ENCODE results near the gene RANBP9. TPM values are rescaled to one million over a fixed set of nuclear protein-coding genes. Genes with fewer than 3 reads are reported as not detected.

RANBP9 gene
- total RNA-seq (10 to 100 TPM; 13.3 to 22.2 (median 17.5) TPM), polyA plus RNA-seq (10 to 100 TPM in 1 of 2 donors, 1 to 10 TPM in 1; 9.6 to 16.0 TPM)

GRCh38 chr6:13711733-13712598 is at the start of gene RANBP9:
RANBP9 (minus strand) TSS chr6:13711835; CDS start chr6:13711505, 330 bp downstream.
- DNase-seq = peak; percentile 87 to 95 (median 90)
- Histone ChIP-seq H3K4me3 (peak within 1 kb of the TSS; percentile 72 to 89 (median 84)), H3K27ac (peak within 1 kb of the TSS; percentile 81 to 97 (median 90)), H3K4me1 (peaks cover 14 to 26% (median 19%) of the 10 kb centered on the region in 3 donors), H3K9me3 (no peaks in the 10 kb centered on the region), H3K27me3 (no peaks in the 10 kb centered on the region), H3K36me3 (no peaks in the 10 kb centered on the region)
- TF ChIP-seq, protein P1, sequence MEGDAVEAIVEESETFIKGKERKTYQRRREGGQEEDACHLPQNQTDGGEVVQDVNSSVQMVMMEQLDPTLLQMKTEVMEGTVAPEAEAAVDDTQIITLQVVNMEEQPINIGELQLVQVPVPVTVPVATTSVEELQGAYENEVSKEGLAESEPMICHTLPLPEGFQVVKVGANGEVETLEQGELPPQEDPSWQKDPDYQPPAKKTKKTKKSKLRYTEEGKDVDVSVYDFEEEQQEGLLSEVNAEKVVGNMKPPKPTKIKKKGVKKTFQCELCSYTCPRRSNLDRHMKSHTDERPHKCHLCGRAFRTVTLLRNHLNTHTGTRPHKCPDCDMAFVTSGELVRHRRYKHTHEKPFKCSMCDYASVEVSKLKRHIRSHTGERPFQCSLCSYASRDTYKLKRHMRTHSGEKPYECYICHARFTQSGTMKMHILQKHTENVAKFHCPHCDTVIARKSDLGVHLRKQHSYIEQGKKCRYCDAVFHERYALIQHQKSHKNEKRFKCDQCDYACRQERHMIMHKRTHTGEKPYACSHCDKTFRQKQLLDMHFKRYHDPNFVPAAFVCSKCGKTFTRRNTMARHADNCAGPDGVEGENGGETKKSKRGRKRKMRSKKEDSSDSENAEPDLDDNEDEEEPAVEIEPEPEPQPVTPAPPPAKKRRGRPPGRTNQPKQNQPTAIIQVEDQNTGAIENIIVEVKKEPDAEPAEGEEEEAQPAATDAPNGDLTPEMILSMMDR (IDR thresholded peaks at IDR 0.05) = no peak
- intact Hi-C loops (cut with DNase I) = no loop called here
- FAIRE-seq = peak; percentile 17
- WGBS, 2 donors = 0 to 1% methylated on average over 53 to 102 of the region's 102 CpGs
- ATAC-seq = peak; percentile 84 to 90 (median 88)

GRCh38 chr6:13760307-13761304 is 49.0 kb upstream of the RANBP9 start:
- TF ChIP-seq, protein P1 (IDR thresholded peaks at IDR 0.05) = no peak
- ATAC-seq (peak in 3 of 4 donors; percentile 44 to 71 (median 60)), DNase-seq (no peak), FAIRE-seq (no peak)
- H3K27ac ChIP-seq = no peak overlapping the region
- 55 to 59% methylated on average over 11 of the region's 11 CpGs for WGBS, 2 donors
- no peaks in the 10 kb centered on the region for H3K36me3 ChIP-seq
- H3K4me1 ChIP-seq = no peaks in the 10 kb centered on the region
- H3K27me3 ChIP-seq = no peaks in the 10 kb centered on the region
- H3K9me3 ChIP-seq = no peaks in the 10 kb centered on the region
- H3K4me3 ChIP-seq = no peak overlapping the region
- intact Hi-C loops (cut with DNase I) = no loop called here

- no peak for ATAC-seq
- H3K9me3 ChIP-seq = no peaks in the 10 kb centered on the region
- no peak overlapping the region for H3K4me3 ChIP-seq
- DNase-seq = no peak
- intact Hi-C loops (cut with DNase I) = no loop called here
- no peaks in the 10 kb centered on the region for H3K27me3 ChIP-seq
- no peaks in the 10 kb centered on the region for H3K36me3 ChIP-seq
- 86 to 91% methylated on average over 6 of the region's 6 CpGs for WGBS, 2 donors
- no peaks in the 10 kb centered on the region for H3K4me1 ChIP-seq
- TF ChIP-seq, protein P1 (IDR thresholded peaks at IDR 0.05) = no peak
- no peak overlapping the region for H3K27ac ChIP-seq
- no peak for FAIRE-seq
Observed at GRCh38 chr6:13759025-13759424, 47.4 kb upstream of the RANBP9 start.

GRCh38 chr6:13754644-13755043 is 43.0 kb upstream of the RANBP9 start:
- Histone ChIP-seq H3K4me1 (no peaks in the 10 kb centered on the region), H3K9me3 (no peaks in the 10 kb centered on the region), H3K27ac (no peak overlapping the region), H3K4me3 (no peak overlapping the region), H3K27me3 (no peaks in the 10 kb centered on the region), H3K36me3 (no peaks in the 10 kb centered on the region)
- FAIRE-seq (no peak), DNase-seq (no peak), ATAC-seq (no peak)
- intact Hi-C loops (cut with DNase I) = no loop called here
- TF ChIP-seq, protein P1 (IDR thresholded peaks at IDR 0.05) = no peak
- WGBS, 2 donors = 78 to 89% methylated on average over 2 of the region's 2 CpGs

Data from pancreas (tissue), 10 donors.